Pancreas (tissue), 10 donors: ENCODE results near the gene SMYD3. TPM values are rescaled to one million over a fixed set of nuclear protein-coding genes. Genes with fewer than 3 reads are reported as not detected.
A peak's percentile ranks its signal among the peaks of the same experiment; 100 is the strongest.

Source experiments
- ATAC-seq, 4 donors: fragments of 200-7000 bp; cut with Tn5 transposase; one replicate each; pipeline versions ENCODE4 v1.8.0 to v1.9.1; 2020; ENCODE audit warnings: mild to moderate bottlenecking in 4 of 4, moderate library complexity in 4 of 4
- DNase-seq, 6 donors: peaks; one replicate each; pipeline ENCODE4 v3.0.0-alpha.2; 2020
- FAIRE-seq: peaks from 2 replicates; lab custom pipeline; 2012; peaks lifted over from hg19 to GRCh38; lab: Jason Lieb, UNC
- H3K27ac ChIP-seq, 4 donors: fragments of 200-600 bp; sonication (generic); 1 replicate in 3 of 4; 2 replicates in 1 of 4; pipeline versions ENCODE4 v1.5.0 to v1.8.0; 2020
- H3K27me3 ChIP-seq, 4 donors: fragments of 200-600 bp; one replicate each; pipeline ENCODE4 v1.8.0; 2021
- H3K36me3 ChIP-seq, 3 donors: fragments of 200-600 bp; sonication (generic) in 1 of 3; one replicate each; pipeline versions ENCODE4 v1.5.0 to v1.8.0; 2020 to 2021
- H3K4me1 ChIP-seq, 3 donors: fragments of 200-600 bp; one replicate each; pipeline ENCODE4 v1.8.0; 2021
- H3K4me3 ChIP-seq, 4 donors: fragments of 200-600 bp; sonication (generic) in 2 of 4; one replicate each; pipeline versions ENCODE4 v1.5.0 to v1.8.0; 2020 to 2021
- H3K9me3 ChIP-seq, 4 donors: fragments of 200-600 bp; one replicate each; pipeline ENCODE4 v1.8.0; 2021
- WGBS, 2 donors: extraction: QIAGEN DNeasy Blood & Tissue Kit; methylation state at CpG; one replicate each; pipeline ENCODE4 v1.1.7; 2013; 5-methylcytosine and 5-hydroxymethylcytosine counted together
- intact Hi-C, 3 donors: fragments of 100-400 bp; cut with DNase I; formaldehyde crosslinking; loops; one replicate each; pipeline versions ENCODE4 v1.11.1 to v1.14.2; 2022
- polyA plus RNA-seq, 2 donors: library from polyadenylated mRNA; stranded (reverse); fragments of 200-250 nt; gene quantifications; one replicate each; pipeline ENCODE4 v1.2.3, GENCODE V29; 2013
- total RNA-seq, 6 donors: library from RNA; stranded (reverse); fragmentation: NEBNext Ultra II Directional in 4 of 6; extraction: Animal tissue kit (Norgen Biotek cat#: 25700) in 4 of 6; gene quantifications; one replicate each; pipeline versions ENCODE4 v1.2.1 to v1.2.4, GENCODE V29; 2021 to 2023
- TF ChIP-seq, protein P1 (sequence below), 4 donors: fragments of 200-600 bp; sonication (generic) in 3 of 4; IDR thresholded peaks; one replicate each; pipeline versions ENCODE4 v1.5.0 to v1.8.0; 2021; ENCODE audit warnings: antibody characterized with exemption in 4 of 4
- donor health status: healthy with polysubstance abuse.
- donor health status: DM: no; HTN: no; CAD: no; lungs with moderate emphysema.
- donor health status: DM: no; HTN: no; CAD: no.
- donor health status: control.
- donor health status: control.
- donor health status: Bipolar disorder and iron deficiency.
- donor health status: DM: yes; HTN: yes; CAD: no.
- donor health status: DM: no; HTN: no; CAD: no.
- donor health status: DM: no; HTN: no; CAD: no.
- donor health status: DM: yes; HTN: yes; CAD: no.

Gene SMYD3
- total and polyA plus RNA-seq, 8 donors = 4.6 to 10.5 (median 6.7) TPM

DNA sequence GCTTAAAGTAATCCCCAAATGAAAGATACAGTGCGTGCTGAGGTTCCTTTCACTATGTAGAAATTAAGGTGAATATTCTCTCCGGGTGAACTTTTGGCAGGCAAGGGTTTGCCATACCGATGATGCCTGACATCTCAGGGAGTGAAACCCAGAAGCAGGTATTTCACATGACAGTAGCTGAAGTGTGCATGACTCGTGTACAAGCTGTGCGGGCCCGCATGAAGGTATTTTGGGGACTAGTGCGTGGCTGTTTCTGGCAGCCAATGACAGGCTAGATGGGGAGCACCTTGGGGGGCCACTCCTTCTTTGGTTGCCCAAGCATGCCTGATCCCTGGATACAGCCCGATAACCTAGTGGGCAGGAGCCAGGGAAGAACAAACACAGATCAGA lies 569.0 kb downstream of the SMYD3 start:
- TF ChIP-seq, protein P1, sequence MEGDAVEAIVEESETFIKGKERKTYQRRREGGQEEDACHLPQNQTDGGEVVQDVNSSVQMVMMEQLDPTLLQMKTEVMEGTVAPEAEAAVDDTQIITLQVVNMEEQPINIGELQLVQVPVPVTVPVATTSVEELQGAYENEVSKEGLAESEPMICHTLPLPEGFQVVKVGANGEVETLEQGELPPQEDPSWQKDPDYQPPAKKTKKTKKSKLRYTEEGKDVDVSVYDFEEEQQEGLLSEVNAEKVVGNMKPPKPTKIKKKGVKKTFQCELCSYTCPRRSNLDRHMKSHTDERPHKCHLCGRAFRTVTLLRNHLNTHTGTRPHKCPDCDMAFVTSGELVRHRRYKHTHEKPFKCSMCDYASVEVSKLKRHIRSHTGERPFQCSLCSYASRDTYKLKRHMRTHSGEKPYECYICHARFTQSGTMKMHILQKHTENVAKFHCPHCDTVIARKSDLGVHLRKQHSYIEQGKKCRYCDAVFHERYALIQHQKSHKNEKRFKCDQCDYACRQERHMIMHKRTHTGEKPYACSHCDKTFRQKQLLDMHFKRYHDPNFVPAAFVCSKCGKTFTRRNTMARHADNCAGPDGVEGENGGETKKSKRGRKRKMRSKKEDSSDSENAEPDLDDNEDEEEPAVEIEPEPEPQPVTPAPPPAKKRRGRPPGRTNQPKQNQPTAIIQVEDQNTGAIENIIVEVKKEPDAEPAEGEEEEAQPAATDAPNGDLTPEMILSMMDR (IDR thresholded peaks at IDR 0.05) = no peak
- Histone ChIP-seq H3K27me3 (no peaks in the 10 kb centered on the region), H3K4me3 (no peak overlapping the region), H3K36me3 (no peaks in the 10 kb centered on the region), H3K9me3 (no peaks in the 10 kb centered on the region), H3K4me1 (no peaks in the 10 kb centered on the region), H3K27ac (no peak overlapping the region)
- FAIRE-seq (no peak), DNase-seq (no peak), ATAC-seq (no peak)
- 92 to 94% methylated on average over 8 of the region's 8 CpGs for WGBS, 2 donors
- intact Hi-C loops = no loop called here

DNA sequence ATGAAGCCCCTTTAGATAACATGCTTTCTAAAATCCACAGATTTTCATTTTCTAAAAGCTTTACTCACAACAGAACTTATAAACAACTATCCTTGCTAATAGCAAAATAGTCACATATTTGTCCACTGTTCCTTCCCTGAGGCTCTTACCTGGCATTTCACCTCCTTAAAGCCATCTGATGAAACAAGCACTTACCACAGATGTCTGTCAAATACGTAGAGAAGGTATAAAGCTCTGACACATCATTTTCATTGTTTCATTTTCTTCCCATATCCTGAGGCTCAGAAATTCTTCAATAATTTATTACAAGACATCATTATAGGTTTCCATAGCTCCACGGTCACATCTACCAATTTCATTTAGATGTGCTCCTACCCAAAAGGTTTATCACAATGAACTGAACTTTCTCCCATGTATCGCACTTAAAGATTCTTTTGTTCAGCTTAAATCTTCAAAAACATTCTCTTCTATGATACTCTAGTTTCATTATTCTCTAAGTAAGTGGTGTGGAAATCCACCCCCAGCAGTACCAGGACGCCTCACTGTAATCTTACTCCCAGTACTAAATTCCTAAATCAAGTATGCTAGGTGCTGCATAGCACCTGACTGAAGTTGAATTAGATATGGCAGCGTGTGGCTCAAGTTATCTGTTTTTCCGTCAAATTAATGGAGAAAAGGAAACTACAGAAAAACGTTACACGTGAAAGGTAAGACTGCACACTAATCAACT lies 569.6 kb downstream of the SMYD3 start:
- DNase-seq = no peak
- Histone ChIP-seq H3K4me3 (no peak overlapping the region), H3K9me3 (no peaks in the 10 kb centered on the region), H3K27ac (no peak overlapping the region), H3K27me3 (no peaks in the 10 kb centered on the region), H3K4me1 (no peaks in the 10 kb centered on the region), H3K36me3 (no peaks in the 10 kb centered on the region)
- 85 to 95% methylated on average over 8 of the region's 8 CpGs for WGBS, 2 donors
- no peak for FAIRE-seq
- TF ChIP-seq, protein P1 (IDR thresholded peaks at IDR 0.05) = no peak
- no peak for ATAC-seq
- intact Hi-C loops = no loop called here

DNA sequence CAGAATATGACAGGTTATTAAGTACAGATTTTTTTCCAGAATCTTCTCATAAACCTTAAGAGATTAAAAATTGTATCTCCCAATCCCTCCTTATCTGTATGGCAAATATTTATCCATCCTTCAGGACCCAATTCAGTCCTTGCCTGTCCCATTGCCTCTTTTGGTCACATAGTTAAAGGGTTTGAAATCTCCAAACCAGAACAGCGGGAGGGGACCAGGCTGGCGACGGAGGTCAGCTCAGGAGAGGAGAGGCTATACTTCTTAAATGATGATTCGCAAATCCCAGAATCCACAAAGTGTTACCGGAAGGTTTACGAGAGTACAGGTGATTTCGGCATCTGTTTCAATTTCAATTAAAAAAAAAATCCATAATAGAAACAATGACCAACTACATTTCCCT lies 572.7 kb downstream of the SMYD3 start:
- TF ChIP-seq, protein P1 (IDR thresholded peaks at IDR 0.05) = no peak
- Histone ChIP-seq H3K27me3 (no peaks in the 10 kb centered on the region), H3K4me1 (no peaks in the 10 kb centered on the region), H3K9me3 (no peaks in the 10 kb centered on the region), H3K4me3 (no peak overlapping the region), H3K27ac (no peak overlapping the region), H3K36me3 (no peaks in the 10 kb centered on the region)
- 95 to 96% methylated on average over 7 of the region's 7 CpGs for WGBS, 2 donors
- DNase-seq (no peak), FAIRE-seq (no peak), ATAC-seq (no peak)
- intact Hi-C loops = no loop called here

DNA sequence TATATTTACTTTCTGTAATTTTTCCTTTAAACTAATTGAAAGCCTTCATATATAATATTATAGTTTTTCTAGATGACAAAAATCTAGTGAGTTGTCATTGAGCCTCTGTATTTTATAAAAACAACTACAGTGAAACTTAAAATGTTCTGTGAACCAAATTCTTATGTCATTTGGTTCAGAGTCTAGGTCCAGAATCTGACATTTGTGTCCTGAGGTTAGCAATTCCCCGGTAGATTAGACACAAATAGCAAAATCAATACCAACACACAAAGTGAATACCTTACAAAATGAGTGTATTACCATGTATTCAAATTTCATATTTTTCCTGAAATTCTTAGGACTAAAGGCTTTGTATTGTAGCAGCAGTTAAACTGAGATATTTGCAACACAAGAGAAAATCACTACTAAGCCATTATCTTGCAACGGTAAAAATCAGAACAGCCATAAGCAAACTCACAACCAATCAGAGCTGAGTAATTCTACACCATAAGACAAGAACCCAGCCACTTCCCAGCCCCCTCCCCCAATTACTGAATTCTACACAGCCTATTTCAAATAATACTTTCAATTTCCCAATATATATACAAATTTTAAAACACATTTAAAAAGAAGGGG lies 573.5 kb downstream of the SMYD3 start:
- WGBS, 2 donors = 12 to 13% methylated on average over 2 of the region's 2 CpGs

More for the DNA sequence above, 573.5 kb downstream of the SMYD3 start:
- DNase-seq (no peak), ATAC-seq (no peak), FAIRE-seq (peak; percentile 57)
- TF ChIP-seq, protein P1 (IDR thresholded peaks at IDR 0.05) = no peak
- Histone ChIP-seq H3K36me3 (no peaks in the 10 kb centered on the region), H3K27ac (no peak overlapping the region), H3K9me3 (no peaks in the 10 kb centered on the region), H3K4me3 (no peak overlapping the region), H3K27me3 (no peaks in the 10 kb centered on the region), H3K4me1 (no peaks in the 10 kb centered on the region)
- intact Hi-C loops = no loop called here
